OCI-LY7 (cell line): Measurements from ENCODE around the gene ZMIZ1. TPM values are rescaled to one million over a fixed set of nuclear protein-coding genes. Genes with fewer than 3 reads are reported as not detected.

Experiments used
- BruUV-seq: library from RNA; stranded (reverse); fragments of 400-500 nt; replicated peaks from 2 replicates; lab custom pipeline; 2021; lab: Mats Ljungman, UMichigan
- CTCF ChIA-PET: fragments of 300-600 bp; sonication (Branson Sonifier 250); formaldehyde crosslinking; loops from one replicate; lab custom pipeline; 2022; ENCODE audit warnings: antibody characterized with exemption; ENCODE audit not compliant: unreplicated experiment; lab: Charles Lee
- POLR2A ChIA-PET: fragments of 300-600 bp; sonication (Branson Sonifier 250); formaldehyde crosslinking; loops from one replicate; lab custom pipeline; 2022; ENCODE audit warnings: antibody characterized with exemption; lab: Charles Lee
- DNase-seq: peaks from one replicate; pipeline ENCODE4 v3.0.0-alpha.2; 2015; ENCODE audit warnings: low spot score
- H2AFZ ChIP-seq: fragments of 200-600 bp; sonication (generic), shearing (Covaris generic); 2 replicates; pipeline ENCODE4 v1.6.1; 2014; ENCODE audit warnings: mild to moderate bottlenecking, antibody characterized with exemption, low read length, moderate library complexity
- H3K27ac ChIP-seq: fragments of 200-600 bp; sonication (generic); 2 replicates; pipeline ENCODE4 v1.5.1; 2014; ENCODE audit warnings: mixed run types, low read depth, mild to moderate bottlenecking, moderate library complexity, low read length, inconsistent platforms; ENCODE audit not compliant: poor library complexity, severe bottlenecking
- H3K36me3 ChIP-seq: fragments of 200-600 bp; sonication (generic); 2 replicates; pipeline ENCODE4 v1.6.1; 2014; ENCODE audit warnings: mild to moderate bottlenecking, antibody characterized with exemption, low read length, moderate library complexity, mixed read lengths; ENCODE audit not compliant: insufficient read depth
- H3K4me1 ChIP-seq: fragments of 200-600 bp; sonication (generic); 2 replicates; pipeline ENCODE4 v1.5.1; 2014; ENCODE audit warnings: mild to moderate bottlenecking, low read length; ENCODE audit not compliant: insufficient read depth, poor library complexity, severe bottlenecking
- H3K4me2 ChIP-seq: fragments of 200-600 bp; sonication (generic); 2 replicates; pipeline ENCODE4 v1.6.1; 2014; ENCODE audit warnings: mild to moderate bottlenecking, low read length
- H3K4me3 ChIP-seq: fragments of 200-600 bp; sonication (generic); 2 replicates; pipeline ENCODE4 v1.5.1; 2014; ENCODE audit warnings: mild to moderate bottlenecking, low read depth, low read length; ENCODE audit not compliant: poor library complexity, severe bottlenecking
- H3K79me2 ChIP-seq: fragments of 200-600 bp; sonication (generic); 2 replicates; pipeline ENCODE4 v1.6.1; 2016; ENCODE audit warnings: low read depth, mild to moderate bottlenecking, low read length, moderate library complexity, mixed read lengths; ENCODE audit not compliant: insufficient read depth
- H3K9me2 ChIP-seq: fragments of 200-600 bp; sonication (generic); 2 replicates; pipeline ENCODE4 v1.6.1; 2016; ENCODE audit warnings: mild to moderate bottlenecking, low read length, mixed read lengths; ENCODE audit not compliant: insufficient read depth
- H3K9me3 ChIP-seq: fragments of 200-600 bp; sonication (generic); 2 replicates; pipeline ENCODE4 v1.6.1; 2014; ENCODE audit warnings: mild to moderate bottlenecking, mixed run types, low read length, mixed read lengths
- H4K20me1 ChIP-seq: fragments of 200-600 bp; sonication (generic); 2 replicates; pipeline ENCODE4 v1.6.1; 2014; ENCODE audit warnings: mild to moderate bottlenecking, antibody characterized with exemption, low read length, moderate library complexity, mixed read lengths; ENCODE audit not compliant: insufficient read depth
- EZH2phosphoT487 ChIP-seq: fragments of 200-600 bp; sonication (generic); IDR thresholded peaks from 2 replicates; pipeline ENCODE4 v1.6.1; 2018; ENCODE audit warnings: low read depth, borderline replicate concordance, mild to moderate bottlenecking, mixed run types, antibody characterized with exemption, low read length, moderate library complexity, mixed read lengths
- intact Hi-C: fragments of 100-400 bp; cut with micrococcal nuclease; formaldehyde crosslinking; loops from one replicate; pipeline ENCODE4 v1.10.0; 2022; ENCODE audit not compliant: unreplicated experiment
- total RNA-seq, 2 experiments: library from RNA; depleted of rRNA in 1 of 2; stranded (reverse); fragments of >200 nt in 1 of 2; shearing (Covaris generic) in 1 of 2; gene quantifications; 2 replicates each; pipeline ENCODE4 v1.2.3, GENCODE V29; 2014 to 2022
- TF ChIP-seq, protein P1 (sequence below): fragments of 200-600 bp; sonication (generic); conservative IDR thresholded peaks from 2 replicates; pipeline ENCODE4 v1.5.1; 2014; ENCODE audit warnings: mild to moderate bottlenecking, antibody characterized with exemption, low read length, moderate library complexity, mixed read lengths

ZMIZ1 gene
- total RNA-seq, 2 experiments from 2014 or later = 20.4 to 66.9 TPM

DNA sequence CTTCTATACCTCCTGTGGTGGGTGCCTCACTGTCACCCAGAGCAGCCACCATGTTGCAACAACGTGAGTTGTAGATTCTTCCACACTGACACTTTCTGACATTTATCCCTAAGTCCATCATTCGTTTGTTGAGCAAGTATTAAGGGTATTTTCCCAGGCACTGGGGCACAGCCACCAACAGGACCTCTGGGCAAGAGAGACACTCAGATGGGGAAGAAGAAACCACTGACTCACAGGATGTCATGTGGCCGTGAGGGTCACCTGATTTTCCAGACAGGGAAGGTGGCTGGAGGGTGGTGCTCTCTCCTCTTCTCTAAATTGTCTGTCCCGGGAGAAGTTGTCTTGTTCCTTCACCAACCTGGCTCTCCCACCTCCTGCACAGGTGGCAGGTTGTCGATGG lies 226.8 kb downstream of the ZMIZ1 start:
- POLR2A ChIA-PET = no interaction called here
- intact Hi-C loops = no loop called here
- no peaks in the 10 kb centered on the region for H4K20me1 ChIP-seq
- no peak overlapping the region for H3K27ac ChIP-seq
- TF ChIP-seq, protein P1, sequence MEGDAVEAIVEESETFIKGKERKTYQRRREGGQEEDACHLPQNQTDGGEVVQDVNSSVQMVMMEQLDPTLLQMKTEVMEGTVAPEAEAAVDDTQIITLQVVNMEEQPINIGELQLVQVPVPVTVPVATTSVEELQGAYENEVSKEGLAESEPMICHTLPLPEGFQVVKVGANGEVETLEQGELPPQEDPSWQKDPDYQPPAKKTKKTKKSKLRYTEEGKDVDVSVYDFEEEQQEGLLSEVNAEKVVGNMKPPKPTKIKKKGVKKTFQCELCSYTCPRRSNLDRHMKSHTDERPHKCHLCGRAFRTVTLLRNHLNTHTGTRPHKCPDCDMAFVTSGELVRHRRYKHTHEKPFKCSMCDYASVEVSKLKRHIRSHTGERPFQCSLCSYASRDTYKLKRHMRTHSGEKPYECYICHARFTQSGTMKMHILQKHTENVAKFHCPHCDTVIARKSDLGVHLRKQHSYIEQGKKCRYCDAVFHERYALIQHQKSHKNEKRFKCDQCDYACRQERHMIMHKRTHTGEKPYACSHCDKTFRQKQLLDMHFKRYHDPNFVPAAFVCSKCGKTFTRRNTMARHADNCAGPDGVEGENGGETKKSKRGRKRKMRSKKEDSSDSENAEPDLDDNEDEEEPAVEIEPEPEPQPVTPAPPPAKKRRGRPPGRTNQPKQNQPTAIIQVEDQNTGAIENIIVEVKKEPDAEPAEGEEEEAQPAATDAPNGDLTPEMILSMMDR = no peak
- TF ChIP-seq EZH2phosphoT487 = no peak
- CTCF ChIA-PET = no interaction called here
- no TSS peak for BruUV-seq
- peaks cover 97% of the 10 kb centered on the region; the same call in 1 of the 2 replicates for H3K36me3 ChIP-seq
- H3K4me3 ChIP-seq = no peak overlapping the region
- no peaks in the 10 kb centered on the region for H3K4me1 ChIP-seq
- H3K79me2 ChIP-seq = no peaks in the 10 kb centered on the region
- no peak overlapping the region for H2AFZ ChIP-seq
- no peak overlapping the region for H3K4me2 ChIP-seq
- no peak for DNase-seq
- no peaks in the 10 kb centered on the region for H3K9me2 ChIP-seq
- H3K9me3 ChIP-seq = no peaks in the 10 kb centered on the region

DNA sequence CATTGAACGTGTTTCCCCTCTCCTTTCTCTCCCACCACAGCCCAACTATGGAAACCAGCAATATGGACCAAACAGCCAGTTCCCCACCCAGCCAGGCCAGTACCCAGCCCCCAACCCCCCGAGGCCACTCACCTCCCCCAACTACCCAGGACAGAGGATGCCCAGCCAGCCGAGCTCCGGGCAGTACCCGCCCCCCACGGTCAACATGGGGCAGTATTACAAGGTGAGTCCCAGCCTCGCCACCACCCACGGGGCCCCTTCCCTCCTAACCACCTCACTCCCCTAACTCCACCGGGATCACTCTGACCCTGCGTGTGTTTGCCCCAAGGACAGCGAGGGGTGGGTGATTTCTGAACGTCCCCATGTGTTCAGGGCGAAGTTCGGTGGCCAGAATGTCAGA lies 227.7 kb downstream of the ZMIZ1 start:
- intact Hi-C loops = no loop called here
- Histone ChIP-seq H3K9me2 (no peaks in the 10 kb centered on the region), H3K27ac (no peak overlapping the region), H3K9me3 (no peaks in the 10 kb centered on the region), H3K4me3 (no peak overlapping the region), H4K20me1 (no peaks in the 10 kb centered on the region), H3K4me1 (no peaks in the 10 kb centered on the region), H2AFZ (no peak overlapping the region), H3K36me3 (peaks cover 97% of the 10 kb centered on the region), H3K79me2 (no peaks in the 10 kb centered on the region), H3K4me2 (no peak overlapping the region)
- no TSS peak for BruUV-seq
- TF ChIP-seq, protein P1 = no peak
- no peak for DNase-seq
- POLR2A ChIA-PET = no interaction called here
- CTCF ChIA-PET = no interaction called here

DNA sequence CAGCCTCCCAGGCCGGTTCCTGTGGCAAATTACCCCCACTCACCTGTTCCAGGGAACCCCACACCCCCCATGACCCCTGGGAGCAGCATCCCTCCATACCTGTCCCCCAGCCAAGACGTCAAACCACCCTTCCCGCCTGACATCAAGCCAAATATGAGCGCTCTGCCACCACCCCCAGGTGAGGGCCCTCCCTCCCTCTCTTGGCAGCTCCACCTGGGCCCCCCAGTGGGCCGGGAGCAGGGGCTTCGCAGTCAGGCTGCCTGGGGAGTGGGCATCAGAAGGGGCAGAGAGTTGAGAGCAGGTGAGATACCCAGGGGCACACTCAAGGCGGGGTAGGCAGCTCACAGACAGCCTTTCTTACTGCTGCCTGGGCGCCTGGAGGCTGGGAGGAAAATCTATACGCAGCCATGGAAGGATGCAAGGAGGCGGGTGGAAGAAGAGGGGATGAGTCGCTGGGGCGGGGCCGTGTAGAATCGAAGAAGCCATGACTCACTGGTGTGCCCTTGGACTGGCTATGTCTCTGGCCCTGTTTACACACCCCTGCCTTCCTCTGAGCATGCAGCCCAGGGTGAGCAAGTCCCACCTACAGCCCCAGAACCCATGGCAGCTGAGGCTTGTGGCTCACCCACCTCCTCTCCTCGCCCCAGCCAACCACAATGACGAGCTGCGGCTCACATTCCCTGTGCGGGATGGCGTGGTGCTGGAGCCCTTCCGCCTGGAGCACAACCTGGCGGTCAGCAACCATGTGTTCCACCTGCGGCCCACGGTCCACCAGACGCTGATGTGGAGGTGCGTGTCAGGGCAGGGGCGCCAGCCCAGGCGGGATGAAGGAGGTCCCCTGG lies 229.9 kb downstream of the ZMIZ1 start:
- Histone ChIP-seq H4K20me1 (no peaks in the 10 kb centered on the region), H2AFZ (no peak overlapping the region), H3K4me3 (no peak overlapping the region), H3K4me2 (no peak overlapping the region), H3K4me1 (no peaks in the 10 kb centered on the region), H3K36me3 (peaks cover 91% of the 10 kb centered on the region), H3K9me2 (no peaks in the 10 kb centered on the region), H3K79me2 (no peaks in the 10 kb centered on the region), H3K27ac (no peak overlapping the region), H3K9me3 (no peaks in the 10 kb centered on the region)
- no TSS peak for BruUV-seq
- CTCF ChIA-PET = no interaction called here
- POLR2A ChIA-PET = no interaction called here
- TF ChIP-seq, protein P1 = no peak
- DNase-seq = no peak
- intact Hi-C loops = no loop called here
